Fibroblast of lung (primary cell): ENCODE results near the gene NEK5.

Experiments
- CTCF ChIP-seq, 2 donors: IDR thresholded peaks in 1 of 2; conservative IDR thresholded peaks in 1 of 2; 1 replicate in 1 of 2; 2 replicates in 1 of 2; pipeline ENCODE4 v1.5.1; 2011 to 2012; ENCODE audit warnings: low read length in 2 of 2, control low read depth in 1 of 2, inconsistent platforms in 1 of 2, low read depth in 1 of 2, mild to moderate bottlenecking in 1 of 2
- EZH2 ChIP-seq: IDR thresholded peaks from 2 replicates; pipeline ENCODE4 v1.5.1; 2012; ENCODE audit warnings: low read length, control low read depth, mild to moderate bottlenecking; ENCODE audit errors: missing control alignments

- TF ChIP-seq CTCF (conservative IDR thresholded peaks at IDR 0.05 in 1 of 2, IDR thresholded peaks at IDR 0.05 in 1 of 2; ENCODE audit: low read depth in 1 of 2, low read length in 2 of 2) = no peak
- TF ChIP-seq EZH2 = no peak
These were observed 92.8 kb downstream of the NEK5 start for GRCh38 chr13:52036037-52036436.
